ENCODE results near the gene NABP2.

DNA sequence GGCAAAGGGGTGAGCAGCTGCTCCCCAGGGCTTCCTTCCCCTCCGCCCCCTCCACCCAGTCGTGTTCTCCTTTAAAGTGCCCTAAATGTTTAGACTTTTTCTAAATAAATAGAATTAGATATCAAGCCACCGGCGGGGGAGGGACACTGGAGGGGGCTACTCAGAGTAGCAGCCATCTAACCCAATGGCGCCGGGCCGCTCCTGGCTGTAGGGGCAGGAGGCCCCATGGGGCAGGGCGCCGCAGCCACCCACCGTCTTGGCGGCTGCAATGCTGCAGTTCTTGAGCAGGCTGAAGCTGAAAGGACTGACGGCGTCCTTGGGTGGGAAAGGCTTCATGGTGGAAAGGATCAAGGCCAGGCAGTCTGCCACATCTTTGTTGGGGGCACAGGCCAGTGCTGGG is 18.8 kb downstream of the NABP2 start:
- TF ChIP-seq POLR2AphosphoS5 (IDR thresholded peaks at IDR 0.05), result no peak
- no peak for TF ChIP-seq CTCF (IDR thresholded peaks at IDR 0.05)
- no peak for TF ChIP-seq POLR2A (IDR thresholded peaks at IDR 0.05)
- TF ChIP-seq EP300 (IDR thresholded peaks at IDR 0.05), result no peak
